ENCODE results near the gene CELF6. TPM values are rescaled to one million over a fixed set of nuclear protein-coding genes. Genes with fewer than 3 reads are reported as not detected.
"Not testable (repeated sequence)": the region's sequence is repeated elsewhere in the genome, so short reads cannot be mapped to it uniquely, and the experiment has no call there.

The CELF6 gene
- total and polyA plus RNA-seq, 12 donors: 0.21 to 5.1 (median 0.76) TPM

- Histone ChIP-seq H3K4me1 (no peaks in the 10 kb centered on the region), H3K27me3 (no peaks in the 10 kb centered on the region), H3K4me3 (no peak overlapping the region), H3K27ac (no peak overlapping the region), H3K9me3 (no peaks in the 10 kb centered on the region), H3K36me3 (peaks cover 0 to 3% (median 0%) of the 10 kb centered on the region in 9 donors)
- TF ChIP-seq CTCF (IDR thresholded peaks at IDR 0.05): no peak
- no peak for ATAC-seq
- 87 to 91% methylated on average over 3 of the region's 3 CpGs for WGBS, 2 donors
- intact Hi-C loops (cut with DNase I): loop anchor here in 1 of 10 donors (10.0 kb wide), 1 partner anchor 87 kb away; the partner anchor contains the start of gene GRAMD2A
- no peak for DNase-seq
These were observed 38.2 kb downstream of the CELF6 start for GRCh38 chr15:72281713-72282112.

DNA sequence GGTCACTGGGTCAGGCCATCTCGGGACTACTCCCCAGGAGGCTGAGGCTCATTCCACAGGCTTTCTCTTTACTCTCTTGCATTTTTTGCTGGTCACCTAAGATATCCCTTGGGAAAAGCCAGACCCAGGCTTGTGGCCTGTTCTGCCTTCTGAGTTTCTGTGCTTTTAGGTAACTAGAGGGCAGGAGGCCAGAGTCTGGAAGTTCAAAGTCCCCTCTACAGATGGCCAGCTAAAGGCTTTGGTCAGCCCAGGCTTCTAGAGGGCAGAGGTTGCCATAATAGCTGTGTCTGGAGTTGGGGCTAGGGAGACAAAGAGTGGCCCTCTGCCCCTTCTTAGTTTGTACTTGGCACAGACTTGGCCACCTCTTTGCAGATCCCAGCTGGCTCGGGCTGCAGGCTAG is 39.2 kb downstream of the CELF6 start:
- intact Hi-C loops (cut with DNase I): loop anchor here in 1 of 10 donors (10.0 kb wide), 1 partner anchor 86 kb away; the partner anchor contains the start of gene GRAMD2A
- Histone ChIP-seq H3K4me3 (no peak overlapping the region), H3K4me1 (no peaks in the 10 kb centered on the region), H3K27ac (no peak overlapping the region), H3K36me3 (peaks cover 0 to 3% (median 0%) of the 10 kb centered on the region in 9 donors), H3K9me3 (no peaks in the 10 kb centered on the region), H3K27me3 (no peaks in the 10 kb centered on the region)
- DNase-seq (no peak), ATAC-seq (no peak)
- no peak for TF ChIP-seq CTCF (IDR thresholded peaks at IDR 0.05)
- 61 to 62% methylated on average over 2 of the region's 2 CpGs for WGBS, 2 donors

- Histone ChIP-seq H3K36me3 (peaks cover 0 to under 1% (median 0%) of the 10 kb centered on the region in 9 donors), H3K27ac (no peak overlapping the region), H3K9me3 (no peaks in the 10 kb centered on the region), H3K4me1 (no peaks in the 10 kb centered on the region), H3K27me3 (no peaks in the 10 kb centered on the region), H3K4me3 (no peak overlapping the region)
- DNase-seq (no peak), ATAC-seq (no peak)
- 77 to 90% methylated on average over 1 of the region's 1 CpG for WGBS, 2 donors
- intact Hi-C loops (cut with DNase I): loop anchor here in 2 of 10 donors (10.0 kb wide), 1 partner anchor 74 kb away; no protein-coding TSS in a partner anchor
- TF ChIP-seq CTCF (IDR thresholded peaks at IDR 0.05): no peak
These were observed 41.2 kb downstream of the CELF6 start for GRCh38 chr15:72278737-72279136.

DNA sequence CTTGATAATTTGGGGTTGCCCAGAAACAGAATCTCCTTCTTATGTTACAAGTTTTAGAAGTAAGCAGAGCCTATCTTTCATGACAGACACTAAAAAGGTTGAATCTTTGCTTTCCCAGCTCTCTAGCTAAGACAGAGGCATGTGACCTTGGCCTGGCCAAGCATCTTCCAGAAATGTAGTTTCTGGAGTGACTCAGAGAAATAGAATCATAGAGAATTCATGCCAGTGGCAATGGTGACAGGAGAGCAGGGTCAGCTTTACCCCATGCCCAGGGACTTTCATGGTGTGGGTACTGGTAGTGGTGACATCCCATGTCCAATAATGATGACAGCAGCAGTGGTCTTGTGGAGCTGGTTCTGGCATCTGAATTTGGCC is 43.6 kb downstream of the CELF6 start:
- Histone ChIP-seq H3K4me1 (peaks cover 0 to 17% (median 15%) of the 10 kb centered on the region in 9 donors), H3K9me3 (no peaks in the 10 kb centered on the region), H3K4me3 (no peak overlapping the region), H3K27ac (no peak overlapping the region), H3K36me3 (no peaks in the 10 kb centered on the region), H3K27me3 (no peaks in the 10 kb centered on the region)
- no peak for TF ChIP-seq CTCF (IDR thresholded peaks at IDR 0.05)
- intact Hi-C loops (cut with DNase I): loop anchor here in 2 of 10 donors (10.0 kb wide), 1 partner anchor 72 kb away; no protein-coding TSS in a partner anchor
- ATAC-seq (no peak), DNase-seq (no peak)

DNA sequence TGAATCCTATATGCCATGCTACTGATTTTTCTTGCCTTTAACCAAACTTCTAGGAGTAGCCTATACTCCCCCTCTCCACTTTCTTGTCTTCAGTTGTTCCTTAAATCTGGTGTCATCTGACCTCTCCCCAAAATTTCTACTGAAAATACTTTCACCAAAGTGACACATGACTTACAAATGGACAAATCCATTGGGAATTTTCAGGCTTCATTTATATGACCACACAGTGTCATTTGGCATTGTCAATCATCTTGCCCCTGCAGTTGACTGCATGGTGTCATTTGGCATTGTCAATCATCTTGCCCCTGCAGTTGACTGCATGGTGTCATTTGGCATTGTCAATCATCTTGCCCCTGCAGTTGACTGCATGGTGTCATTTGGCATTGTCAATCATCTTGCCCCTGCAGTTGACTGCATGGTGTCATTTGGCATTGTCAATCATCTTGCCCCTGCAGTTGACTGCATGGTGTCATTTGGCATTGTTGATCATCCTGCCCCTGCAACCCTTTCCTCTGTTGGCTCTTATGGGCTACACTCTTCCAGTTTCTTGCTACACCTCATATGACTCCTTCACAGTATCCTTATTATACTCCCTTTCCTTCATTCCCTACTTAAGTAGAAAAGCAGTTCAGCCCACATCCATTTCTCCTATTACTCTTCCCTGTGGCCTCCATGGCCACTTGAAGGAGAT is 44.2 kb downstream of the CELF6 start:
- intact Hi-C loops (cut with DNase I): loop anchor here in 2 of 10 donors (10.0 kb wide), 1 partner anchor 71 kb away; no protein-coding TSS in a partner anchor
- not testable (repeated sequence) for DNase-seq, H3K27ac ChIP-seq, H3K9me3 ChIP-seq, H3K4me3 ChIP-seq, H3K27me3 ChIP-seq, ATAC-seq, H3K36me3 ChIP-seq
- H3K4me1 ChIP-seq: peaks cover 0 to 23% (median 20%) of the 10 kb centered on the region in 9 donors

Data from heart right ventricle (tissue), 16 donors.